ENCODE measurements around the gene KLHL41.

KLHL41 gene

GRCh38 chr2:169509298-169509885, at the start of gene KLHL41:
KLHL41 (plus strand) TSS chr2:169509702; CDS start chr2:169509779, 77 bp downstream.
- DNase-seq: no peak

DNA sequence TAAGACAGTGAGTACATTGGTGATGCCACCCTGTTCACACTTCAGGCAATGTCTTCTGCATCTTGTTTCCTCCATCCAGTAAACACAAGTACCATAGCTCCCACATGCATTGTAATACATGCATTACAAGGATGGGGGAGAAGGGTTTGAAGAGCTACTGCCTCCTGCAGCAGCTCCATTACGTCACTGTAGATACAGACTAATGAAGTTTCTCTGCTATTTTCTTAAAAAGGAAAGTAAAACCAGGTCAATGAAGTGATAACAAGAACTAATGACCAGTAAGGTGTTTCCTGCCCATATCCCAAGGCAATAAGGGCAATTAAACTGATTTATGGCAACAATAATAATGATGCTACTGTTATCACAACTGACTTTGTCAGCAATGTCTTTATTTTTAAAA, 48.4 kb upstream of the KLHL41 start:
- no peak for DNase-seq

DNA sequence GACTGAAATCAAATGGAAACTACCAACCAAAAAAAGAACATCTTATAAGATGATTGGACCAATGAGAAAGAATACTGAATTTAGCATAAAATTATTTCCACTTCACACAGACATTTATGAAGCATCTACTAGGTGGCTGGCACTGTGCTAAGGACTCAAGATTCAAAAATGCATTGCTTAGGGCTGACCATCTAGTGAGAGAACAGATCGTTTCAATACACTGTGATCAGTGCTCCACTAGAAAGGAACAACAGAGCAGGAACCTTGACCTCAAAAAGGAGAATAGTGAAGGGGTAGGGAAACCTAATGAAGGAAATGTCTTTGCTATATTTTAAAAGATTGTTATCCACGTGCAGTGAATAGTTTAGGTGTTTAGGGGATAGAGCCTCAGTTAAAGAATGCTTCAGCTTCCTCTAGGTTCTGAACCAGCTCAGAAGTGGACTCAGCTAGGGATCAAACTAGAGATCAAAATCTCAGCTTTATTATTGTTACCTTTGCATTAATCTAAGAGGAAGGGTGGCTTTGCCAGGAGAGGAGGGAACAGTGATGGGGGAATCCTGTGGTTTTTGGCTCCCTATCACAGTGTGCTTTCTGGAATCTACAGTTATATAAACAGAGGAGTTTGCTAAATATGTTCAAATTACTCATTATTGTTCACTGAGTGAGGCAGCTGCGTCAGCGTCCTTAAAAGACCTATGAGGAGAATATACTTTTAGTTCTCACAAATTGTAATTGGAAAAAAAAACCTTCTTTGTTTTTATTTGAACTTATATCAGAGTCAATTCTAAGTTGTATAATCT, 46.4 kb upstream of the KLHL41 start:
- DNase-seq: no peak

GRCh38 chr2:169464466-169464865, 45.0 kb upstream of the KLHL41 start:
- no peak for DNase-seq

DNA sequence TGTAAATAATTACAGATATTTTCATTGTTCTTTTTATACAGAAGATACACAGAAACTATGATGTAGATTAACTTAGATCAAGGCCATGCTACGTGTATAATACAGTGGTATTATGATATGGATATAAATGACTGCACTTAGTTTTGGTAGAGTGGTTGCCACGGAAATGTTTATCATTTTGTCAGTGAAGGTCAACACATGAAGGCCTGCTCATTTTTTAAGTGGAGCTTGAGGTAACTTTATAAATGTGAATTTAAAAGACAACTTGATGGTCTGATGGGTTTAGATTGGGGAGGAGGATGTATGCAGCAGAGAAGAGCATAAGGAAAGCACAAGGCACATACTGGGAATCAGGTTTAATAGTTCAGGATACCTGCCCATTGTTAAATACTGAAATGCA, 44.6 kb upstream of the KLHL41 start:
- DNase-seq: no peak

- no peak for DNase-seq
Measured at GRCh38 chr2:169468841-169469240, 40.7 kb upstream of the KLHL41 start.

DNA sequence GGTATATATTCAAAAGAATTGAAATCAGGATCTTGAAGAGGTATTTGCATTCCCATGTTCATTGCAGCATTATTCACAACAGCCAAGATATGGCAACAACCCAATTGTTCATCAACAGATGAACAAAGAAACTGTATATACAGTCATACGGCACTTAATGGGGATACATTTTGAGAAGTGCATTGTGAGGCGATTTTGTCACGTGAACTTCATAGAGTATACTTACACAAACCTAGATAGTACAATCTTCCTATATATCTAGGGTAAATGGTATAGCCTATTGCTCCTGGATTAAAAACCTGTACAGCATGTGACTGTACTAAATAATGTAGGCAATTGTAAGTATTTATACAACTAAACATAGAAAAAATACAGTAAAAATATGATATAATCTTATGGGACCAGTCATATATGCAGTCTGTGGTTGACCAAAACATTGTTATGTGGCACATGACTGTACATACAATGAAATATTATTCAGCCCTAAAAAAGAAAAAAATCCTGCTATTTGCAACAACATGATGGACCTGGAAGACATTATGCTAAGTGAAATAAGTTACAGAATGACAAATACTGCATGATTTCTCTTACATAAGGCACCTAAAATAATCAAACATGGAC, 39.4 kb upstream of the KLHL41 start:
- no peak for DNase-seq

GRCh38 chr2:169472249-169472648, 37.3 kb upstream of the KLHL41 start:
- DNase-seq: no peak

GRCh38 chr2:169476459-169476858, 33.0 kb upstream of the KLHL41 start:
- DNase-seq: no peak

DNA sequence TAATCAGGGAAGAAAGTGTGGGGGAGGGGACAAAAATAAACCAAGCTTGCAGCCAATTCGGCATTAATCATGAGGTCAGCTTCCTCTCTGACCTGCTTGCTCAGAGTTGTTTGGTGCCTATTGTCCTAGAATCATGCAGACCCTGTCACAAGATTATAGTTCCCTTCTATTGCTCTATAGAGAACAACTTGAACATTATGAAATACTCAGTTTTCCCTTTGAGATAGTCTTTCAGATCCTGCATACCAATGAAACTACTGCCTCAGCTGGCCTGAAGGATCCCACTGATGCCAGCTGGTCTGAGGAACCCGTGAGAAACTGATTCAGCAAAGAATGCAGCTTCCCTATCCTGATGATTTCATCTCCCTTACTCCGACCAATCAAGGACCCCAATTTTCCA, 31.2 kb upstream of the KLHL41 start:
- DNase-seq: no peak

DNA sequence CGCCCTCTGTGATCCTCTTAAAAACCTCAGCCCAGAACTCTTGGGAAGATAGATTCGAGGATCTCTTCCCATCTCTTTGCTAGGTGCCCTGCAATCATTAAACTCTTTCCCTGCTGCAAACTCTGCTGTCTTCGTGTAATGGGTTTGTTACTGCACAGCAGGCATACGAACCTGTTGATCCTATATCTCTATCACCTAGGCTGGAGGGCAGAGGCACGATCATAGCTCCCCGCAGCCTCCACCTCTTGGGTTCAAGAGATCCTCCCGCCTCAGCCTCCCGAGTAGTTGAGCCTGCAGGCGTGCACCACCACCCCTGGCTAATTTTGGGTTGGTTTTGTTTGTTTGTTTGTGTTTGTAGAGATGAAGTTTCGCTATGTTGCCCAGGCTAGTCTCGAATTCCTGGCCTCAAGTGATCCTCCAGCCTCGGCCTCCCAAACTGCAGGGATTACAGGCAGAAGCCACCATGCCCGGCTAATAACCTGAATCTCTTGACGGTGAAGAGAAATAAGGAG, 30.7 kb upstream of the KLHL41 start:
- DNase-seq: no peak

- no peak for DNase-seq
Measured at GRCh38 chr2:169479257-169480078, 30.0 kb upstream of the KLHL41 start, which contains the start of gene BBS5. BBS5 (plus strand) TSS chr2:169479494; CDS start chr2:169479554, 60 bp downstream.

DNA sequence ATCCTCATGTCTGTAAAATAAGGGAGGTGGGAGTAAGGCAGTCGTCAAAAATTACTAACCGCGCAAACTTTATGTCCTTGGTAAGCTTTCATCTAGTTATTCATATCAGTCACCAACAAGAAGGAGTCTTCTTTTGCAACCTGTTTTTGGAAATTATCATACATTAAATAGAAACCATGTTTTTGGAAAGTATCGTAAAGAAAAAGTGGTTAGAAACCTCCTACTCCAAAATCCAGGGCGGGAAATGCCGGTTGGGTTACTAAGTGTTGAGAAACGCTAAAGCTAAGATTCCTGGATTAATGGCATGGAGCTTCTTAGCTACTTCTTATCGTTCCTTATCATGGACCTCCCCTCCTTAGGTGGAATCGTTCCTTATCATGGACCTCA, 29.4 kb upstream of the KLHL41 start:
- no peak for DNase-seq

- no peak for DNase-seq
Measured at GRCh38 chr2:169485650-169486138, 23.8 kb upstream of the KLHL41 start.

- no peak for DNase-seq
Measured at GRCh38 chr2:169486487-169486886, 23.0 kb upstream of the KLHL41 start.

GRCh38 chr2:169490834-169491233, 18.7 kb upstream of the KLHL41 start:
- DNase-seq: no peak

DNA sequence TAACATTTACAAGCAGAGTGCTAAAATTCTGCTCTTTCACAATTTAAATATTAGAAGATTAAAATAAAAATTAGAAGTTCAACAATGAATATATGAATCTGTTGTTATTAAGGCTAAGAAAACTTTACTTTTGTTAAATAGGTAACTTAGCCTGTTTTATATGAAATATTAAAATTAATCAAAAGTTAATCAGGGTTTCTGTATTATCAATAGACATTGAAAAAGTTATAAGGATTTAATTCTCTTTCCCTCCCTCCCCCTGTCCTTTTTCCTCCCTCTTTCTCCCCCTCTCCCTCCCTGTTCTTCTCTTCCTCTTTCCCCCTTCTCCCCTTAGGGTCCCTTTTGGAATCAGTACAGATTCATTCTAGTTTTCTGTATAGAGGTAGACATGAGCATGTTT, 18.1 kb upstream of the KLHL41 start:
- no peak for DNase-seq

DNA sequence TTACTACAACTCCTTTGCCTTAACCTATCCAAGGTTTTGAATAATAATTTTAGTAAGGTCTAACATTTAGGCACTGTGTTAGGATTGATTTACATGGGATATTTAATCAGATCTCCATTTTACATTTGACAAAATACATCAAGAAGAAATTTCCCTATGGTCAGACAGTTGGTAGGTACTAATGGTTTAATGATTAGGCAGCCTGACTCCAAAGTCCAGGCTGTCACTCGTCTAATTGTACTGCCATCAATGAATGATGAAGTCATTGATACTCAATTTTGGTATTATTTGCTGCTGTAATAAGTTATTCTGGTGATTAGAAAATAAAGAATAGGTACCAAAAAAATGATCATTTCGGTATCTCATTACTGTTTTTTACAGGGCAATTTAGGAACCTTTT, 16.1 kb upstream of the KLHL41 start:
- DNase-seq: no peak

DNA sequence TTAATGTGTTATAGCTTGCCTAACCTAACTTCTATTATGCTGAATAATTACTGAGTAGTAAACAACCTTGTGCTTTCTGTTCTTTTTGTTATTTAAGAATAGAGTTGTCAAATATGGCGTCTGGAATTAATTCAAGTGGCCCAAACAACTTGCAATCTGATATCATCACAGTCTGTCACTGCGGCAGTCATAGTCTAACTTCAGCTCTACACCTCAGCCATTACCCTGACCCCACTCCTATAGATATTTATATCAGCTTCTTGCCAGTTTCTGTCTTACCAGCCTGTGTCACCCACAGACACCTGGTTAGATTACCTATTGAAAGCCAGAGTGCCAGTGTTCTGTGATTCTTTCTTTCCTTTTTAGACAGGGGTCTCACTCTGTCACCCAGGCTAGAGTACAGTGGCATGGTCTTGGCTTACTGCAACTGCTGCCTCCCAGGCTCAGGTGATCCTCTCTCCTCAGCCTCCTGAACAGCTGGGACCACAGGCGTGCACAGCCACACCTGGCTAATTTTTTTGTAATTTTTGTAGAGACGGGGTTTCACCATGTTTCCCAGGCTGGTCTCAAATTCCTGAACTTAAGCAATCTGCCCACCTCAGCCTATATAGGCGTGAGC, 14.1 kb upstream of the KLHL41 start:
- DNase-seq: no peak

DNA sequence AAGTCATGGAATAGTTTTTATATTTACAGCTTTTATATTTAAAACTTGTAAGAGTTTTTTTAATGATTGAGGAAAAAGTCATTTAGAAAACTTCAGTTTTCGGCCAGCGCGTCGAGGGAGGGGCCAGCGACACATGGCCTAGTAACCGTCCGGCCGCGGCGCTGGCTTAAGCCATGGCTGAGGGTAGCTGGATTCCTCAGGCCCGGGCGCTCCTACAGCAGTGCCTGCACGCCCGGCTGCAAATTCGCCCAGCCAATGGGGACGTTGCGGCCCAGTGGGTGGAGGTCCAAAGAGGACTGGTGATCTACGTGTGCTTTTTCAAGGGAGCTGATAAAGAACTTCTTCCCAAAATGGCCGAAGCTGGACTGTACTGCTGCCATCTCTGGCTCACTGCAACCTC, 4.9 kb upstream of the KLHL41 start:
- DNase-seq: no peak

DNA sequence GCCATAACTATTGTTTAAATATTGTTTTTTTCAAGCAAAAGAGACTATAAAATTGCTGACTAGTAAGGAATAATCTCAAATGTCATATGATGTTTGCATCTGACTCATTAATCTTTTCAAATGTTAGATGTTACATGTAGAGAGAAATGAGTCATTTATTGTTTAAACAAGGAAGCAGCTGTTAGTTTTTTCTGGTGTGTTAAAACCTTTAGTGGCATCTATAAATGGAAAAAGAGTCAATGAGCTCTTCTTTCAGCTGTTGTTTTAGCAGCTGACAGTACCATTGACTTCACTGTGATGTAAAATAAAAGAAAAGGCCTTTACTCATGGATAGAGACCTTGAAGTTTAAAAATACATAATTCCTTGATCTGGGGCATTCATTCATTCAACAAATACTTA, 1.8 kb upstream of the KLHL41 start:
- DNase-seq: no peak

- no peak for DNase-seq
Measured at GRCh38 chr2:169509955-169510354, 453 bp downstream of the KLHL41 start.
